Activated CD4-positive, alpha-beta T cell treated with anti-CD3 and anti-CD28 coated beads, Interleukin-2, amount 50 U/mL, for 24 hours (primary cell): ENCODE results near the gene CRISP1.
"Not testable (repeated sequence)": the region's sequence is repeated elsewhere in the genome, so short reads cannot be mapped to it uniquely, and the experiment has no call there.

Experiments used
- DNase-seq, 2 donors: peaks; one replicate each; pipeline ENCODE4 v3.0.0-alpha.2; 2020; ENCODE audit warnings: low read depth in 1 of 2, low spot score in 1 of 2

CRISP1 gene

GRCh38 chr6:49866485-49866943, at the start of gene CRISP1:
TSS of gene CRISP1 (minus strand) at chr6:49866535. CDS start at chr6:49857400, 9,135 bp downstream.
- DNase-seq: no peak

- no peak for DNase-seq
These were observed 48.7 kb upstream of the CRISP1 start for GRCh38 chr6:49915035-49915434.

GRCh38 chr6:49913636-49914375, 47.5 kb upstream of the CRISP1 start:
- no peak for DNase-seq

GRCh38 chr6:49912196-49912595, 45.9 kb upstream of the CRISP1 start:
- no peak for DNase-seq

GRCh38 chr6:49911252-49911651, 44.9 kb upstream of the CRISP1 start:
- no peak for DNase-seq

GRCh38 chr6:49909563-49909962, 43.2 kb upstream of the CRISP1 start:
- no peak for DNase-seq

GRCh38 chr6:49906526-49906925, 40.2 kb upstream of the CRISP1 start:
- no peak for DNase-seq

- DNase-seq: no peak
These were observed 39.0 kb upstream of the CRISP1 start for GRCh38 chr6:49905296-49905695.

- no peak for DNase-seq
These were observed 36.5 kb upstream of the CRISP1 start for GRCh38 chr6:49902856-49903255.

GRCh38 chr6:49898904-49899566, 32.7 kb upstream of the CRISP1 start:
- DNase-seq: no peak

- not testable (repeated sequence) for DNase-seq
These were observed 29.2 kb upstream of the CRISP1 start for GRCh38 chr6:49895553-49895952.

- no peak for DNase-seq
These were observed 25.9 kb upstream of the CRISP1 start for GRCh38 chr6:49892280-49892679.

GRCh38 chr6:49890988-49891387, 24.7 kb upstream of the CRISP1 start:
- no peak for DNase-seq

- DNase-seq: no peak
These were observed 22.6 kb upstream of the CRISP1 start for GRCh38 chr6:49888742-49889431.

- DNase-seq: no peak
These were observed 2.7 kb upstream of the CRISP1 start for GRCh38 chr6:49868951-49869529.

- DNase-seq: no peak
These were observed 10.1 kb downstream of the CRISP1 start for GRCh38 chr6:49856282-49856681.

- no peak for DNase-seq
These were observed 11.1 kb downstream of the CRISP1 start for GRCh38 chr6:49855221-49855620.

GRCh38 chr6:49852975-49853374, 13.4 kb downstream of the CRISP1 start:
- DNase-seq: no peak

GRCh38 chr6:49849213-49849907, 17.0 kb downstream of the CRISP1 start:
- peak in 1 of 2 donors; percentile 2 for DNase-seq

GRCh38 chr6:49847673-49848072, 18.7 kb downstream of the CRISP1 start:
- no peak for DNase-seq

- DNase-seq: no peak
These were observed 19.3 kb downstream of the CRISP1 start for GRCh38 chr6:49847014-49847413.
